Measurements from ENCODE around the gene SEMA3E. TPM values are rescaled to one million over a fixed set of nuclear protein-coding genes. Genes with fewer than 3 reads are reported as not detected.

The SEMA3E gene
- total RNA-seq, 1 experiment from 2014 or later: 7.3 TPM

DNA sequence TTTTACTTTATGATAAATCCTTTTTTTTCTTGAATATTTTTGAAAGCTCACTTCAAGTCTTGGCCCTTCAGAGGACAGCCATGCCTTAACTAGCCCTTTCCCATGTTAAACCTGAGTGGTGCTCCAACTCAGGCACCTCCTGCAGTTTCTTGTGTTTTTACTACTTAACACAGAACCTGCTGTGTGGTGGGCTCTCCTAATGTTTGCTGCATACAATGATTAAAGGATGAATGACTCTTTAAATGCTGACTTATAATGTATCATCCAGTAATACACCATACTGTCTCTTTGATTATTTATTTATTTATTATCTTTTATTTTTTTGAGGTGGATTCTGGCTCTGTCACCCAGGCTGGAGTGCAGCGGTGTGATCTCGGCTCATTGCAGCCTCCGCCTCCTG, 179.4 kb downstream of the SEMA3E start:
- H3K36me3 ChIP-seq (ENCODE audit: control insufficient read depth, insufficient read depth, low read length): no peaks in the 10 kb centered on the region
- DNase-seq (ENCODE audit: low read depth, low spot score): no peak
- intact Hi-C loops (cut with micrococcal nuclease; ENCODE audit: unreplicated experiment): no loop called here
- no peak overlapping the region for H3K27ac ChIP-seq (ENCODE audit: low read length)
- no TSS peak for BruUV-seq (replicated peaks)
- CTCF ChIA-PET: interaction anchor here (0.7 kb wide), 1 partner anchor 215 kb away, joined by 4 read pairs; no protein-coding TSS in a partner anchor
- in situ Hi-C loops (cut with HindIII; ENCODE audit: low pct_unique_long_range_greater_than_20kb, low sequenced_read_pairs): no loop called here
- POLR2A ChIA-PET: no interaction called here
- no peak for TF ChIP-seq POLR2AphosphoS5 (IDR thresholded peaks at IDR 0.05; ENCODE audit: low read depth, low read length)
- TF ChIP-seq, protein P1, sequence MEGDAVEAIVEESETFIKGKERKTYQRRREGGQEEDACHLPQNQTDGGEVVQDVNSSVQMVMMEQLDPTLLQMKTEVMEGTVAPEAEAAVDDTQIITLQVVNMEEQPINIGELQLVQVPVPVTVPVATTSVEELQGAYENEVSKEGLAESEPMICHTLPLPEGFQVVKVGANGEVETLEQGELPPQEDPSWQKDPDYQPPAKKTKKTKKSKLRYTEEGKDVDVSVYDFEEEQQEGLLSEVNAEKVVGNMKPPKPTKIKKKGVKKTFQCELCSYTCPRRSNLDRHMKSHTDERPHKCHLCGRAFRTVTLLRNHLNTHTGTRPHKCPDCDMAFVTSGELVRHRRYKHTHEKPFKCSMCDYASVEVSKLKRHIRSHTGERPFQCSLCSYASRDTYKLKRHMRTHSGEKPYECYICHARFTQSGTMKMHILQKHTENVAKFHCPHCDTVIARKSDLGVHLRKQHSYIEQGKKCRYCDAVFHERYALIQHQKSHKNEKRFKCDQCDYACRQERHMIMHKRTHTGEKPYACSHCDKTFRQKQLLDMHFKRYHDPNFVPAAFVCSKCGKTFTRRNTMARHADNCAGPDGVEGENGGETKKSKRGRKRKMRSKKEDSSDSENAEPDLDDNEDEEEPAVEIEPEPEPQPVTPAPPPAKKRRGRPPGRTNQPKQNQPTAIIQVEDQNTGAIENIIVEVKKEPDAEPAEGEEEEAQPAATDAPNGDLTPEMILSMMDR (IDR thresholded peaks at IDR 0.05): no peak
- TF ChIP-seq, protein P2, sequence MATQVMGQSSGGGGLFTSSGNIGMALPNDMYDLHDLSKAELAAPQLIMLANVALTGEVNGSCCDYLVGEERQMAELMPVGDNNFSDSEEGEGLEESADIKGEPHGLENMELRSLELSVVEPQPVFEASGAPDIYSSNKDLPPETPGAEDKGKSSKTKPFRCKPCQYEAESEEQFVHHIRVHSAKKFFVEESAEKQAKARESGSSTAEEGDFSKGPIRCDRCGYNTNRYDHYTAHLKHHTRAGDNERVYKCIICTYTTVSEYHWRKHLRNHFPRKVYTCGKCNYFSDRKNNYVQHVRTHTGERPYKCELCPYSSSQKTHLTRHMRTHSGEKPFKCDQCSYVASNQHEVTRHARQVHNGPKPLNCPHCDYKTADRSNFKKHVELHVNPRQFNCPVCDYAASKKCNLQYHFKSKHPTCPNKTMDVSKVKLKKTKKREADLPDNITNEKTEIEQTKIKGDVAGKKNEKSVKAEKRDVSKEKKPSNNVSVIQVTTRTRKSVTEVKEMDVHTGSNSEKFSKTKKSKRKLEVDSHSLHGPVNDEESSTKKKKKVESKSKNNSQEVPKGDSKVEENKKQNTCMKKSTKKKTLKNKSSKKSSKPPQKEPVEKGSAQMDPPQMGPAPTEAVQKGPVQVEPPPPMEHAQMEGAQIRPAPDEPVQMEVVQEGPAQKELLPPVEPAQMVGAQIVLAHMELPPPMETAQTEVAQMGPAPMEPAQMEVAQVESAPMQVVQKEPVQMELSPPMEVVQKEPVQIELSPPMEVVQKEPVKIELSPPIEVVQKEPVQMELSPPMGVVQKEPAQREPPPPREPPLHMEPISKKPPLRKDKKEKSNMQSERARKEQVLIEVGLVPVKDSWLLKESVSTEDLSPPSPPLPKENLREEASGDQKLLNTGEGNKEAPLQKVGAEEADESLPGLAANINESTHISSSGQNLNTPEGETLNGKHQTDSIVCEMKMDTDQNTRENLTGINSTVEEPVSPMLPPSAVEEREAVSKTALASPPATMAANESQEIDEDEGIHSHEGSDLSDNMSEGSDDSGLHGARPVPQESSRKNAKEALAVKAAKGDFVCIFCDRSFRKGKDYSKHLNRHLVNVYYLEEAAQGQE (IDR thresholded peaks at IDR 0.05; ENCODE audit: insufficient read depth in 1 of 2, low read depth in 2 of 2, low read length in 1 of 2): no peak
- TF ChIP-seq TCF7L2 (IDR thresholded peaks at IDR 0.05; ENCODE audit: low read depth, low read length): no peak
- TF ChIP-seq SIN3A (IDR thresholded peaks at IDR 0.05; ENCODE audit: borderline replicate concordance, insufficient read depth, low read depth, low read length): no peak
- no peaks in the 10 kb centered on the region for H3K27me3 ChIP-seq (ENCODE audit: control insufficient read depth, insufficient read depth, low read length)
- ATAC-seq: no peak; the same call in 1 of the 2 replicates
- H3K4me1 ChIP-seq (ENCODE audit: control insufficient read depth, insufficient read depth, low read length): peaks cover 16% of the 10 kb centered on the region
- no peaks in the 10 kb centered on the region; the same call in 1 of the 2 replicates for H3K9me3 ChIP-seq (ENCODE audit: control insufficient read depth, insufficient read depth, low read depth, low read length)
- no peak overlapping the region for H3K4me3 ChIP-seq (ENCODE audit: low read depth in 2 of 2, low read length in 2 of 2)

- H3K27me3 ChIP-seq (ENCODE audit: control insufficient read depth, insufficient read depth, low read length): no peaks in the 10 kb centered on the region
- DNase-seq (ENCODE audit: low read depth, low spot score) (no peak), ATAC-seq (peak; percentile 56; the same call in 1 of the 2 replicates)
- no peak overlapping the region for H3K4me3 ChIP-seq (ENCODE audit: low read depth in 2 of 2, low read length in 2 of 2)
- in situ Hi-C loops (cut with HindIII; ENCODE audit: low pct_unique_long_range_greater_than_20kb, low sequenced_read_pairs): no loop called here
- ChIA-PET CTCF (interaction anchor here (0.7 kb wide), 1 partner anchor 216 kb away, joined by 4 read pairs; no protein-coding TSS in a partner anchor), POLR2A (no interaction called here)
- intact Hi-C loops (cut with micrococcal nuclease; ENCODE audit: unreplicated experiment): no loop called here
- no peaks in the 10 kb centered on the region; the same call in 1 of the 2 replicates for H3K9me3 ChIP-seq (ENCODE audit: control insufficient read depth, insufficient read depth, low read depth, low read length)
- BruUV-seq (replicated peaks): no TSS peak
- no peak overlapping the region for H3K27ac ChIP-seq (ENCODE audit: low read length)
- H3K36me3 ChIP-seq (ENCODE audit: control insufficient read depth, insufficient read depth, low read length): no peaks in the 10 kb centered on the region
- peaks cover 16% of the 10 kb centered on the region for H3K4me1 ChIP-seq (ENCODE audit: control insufficient read depth, insufficient read depth, low read length)
- TF ChIP-seq, protein P2 (IDR thresholded peaks at IDR 0.05; ENCODE audit: insufficient read depth in 1 of 2, low read depth in 2 of 2, low read length in 1 of 2): no peak
- no peak for TF ChIP-seq TCF7L2 (IDR thresholded peaks at IDR 0.05; ENCODE audit: low read depth, low read length)
- TF ChIP-seq SIN3A (IDR thresholded peaks at IDR 0.05; ENCODE audit: borderline replicate concordance, insufficient read depth, low read depth, low read length): no peak
- TF ChIP-seq, protein P1 (IDR thresholded peaks at IDR 0.05): no peak
Measured at GRCh38 chr7:83469076-83469475, 179.9 kb downstream of the SEMA3E start.

Measured in Panc1 (cell line).